ENCODE results near the gene KLRF2.

Gene KLRF2

GRCh38 chr12:9888665-9889273 lies 7.5 kb downstream of the KLRF2 start:
- DNase-seq (ENCODE audit: low read depth): no peak

GRCh38 chr12:9895215-9895971 lies 14.1 kb downstream of the KLRF2 start:
- no peak for DNase-seq (ENCODE audit: low read depth)

GRCh38 chr12:9897535-9897934 lies 16.2 kb downstream of the KLRF2 start:
- DNase-seq (ENCODE audit: low read depth): no peak

DNA sequence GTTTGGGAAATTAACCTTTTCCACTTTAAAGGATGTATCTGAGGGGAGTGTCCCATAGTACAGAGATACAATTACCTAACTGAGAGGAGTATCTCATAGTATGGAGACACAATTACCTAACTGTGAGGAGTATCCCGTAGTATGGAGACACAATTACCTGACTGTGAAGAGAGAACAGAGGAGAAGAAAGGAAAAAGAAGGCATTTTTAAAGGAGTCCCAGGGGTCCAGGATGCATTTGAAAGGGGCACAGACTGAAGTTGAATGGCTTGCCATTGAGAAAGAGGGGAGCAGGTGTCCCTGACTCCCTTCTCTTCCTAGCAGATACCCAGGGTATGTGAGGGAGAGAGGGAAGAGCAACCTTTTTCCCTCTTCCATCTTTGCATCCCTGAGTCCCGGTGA lies 17.9 kb downstream of the KLRF2 start:
- DNase-seq (ENCODE audit: low read depth): no peak

GRCh38 chr12:9900930-9901329 lies 19.6 kb downstream of the KLRF2 start:
- no peak for DNase-seq (ENCODE audit: low read depth)

GRCh38 chr12:9902539-9903228 lies 21.4 kb downstream of the KLRF2 start:
- no peak for DNase-seq (ENCODE audit: low read depth)

DNA sequence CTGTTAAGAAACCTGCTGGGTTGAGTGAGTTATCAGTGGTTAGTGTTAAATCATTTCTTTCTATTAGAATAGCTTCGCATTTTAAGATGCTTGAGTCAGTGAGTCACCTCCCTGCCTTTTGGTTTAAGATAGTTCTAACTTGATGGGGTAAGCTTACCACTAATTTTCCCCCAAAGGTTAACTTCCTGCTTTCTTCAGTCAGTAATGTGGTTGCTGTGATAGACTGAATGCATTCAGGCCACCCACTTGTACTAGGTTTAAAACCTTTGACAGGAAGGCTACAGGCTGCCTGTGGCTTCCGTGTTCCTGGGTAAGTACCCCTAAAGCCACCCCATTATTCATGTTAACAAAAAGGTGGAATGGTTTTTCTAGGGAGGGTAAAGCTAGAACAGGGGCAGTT lies 25.6 kb downstream of the KLRF2 start:
- no peak for DNase-seq (ENCODE audit: low read depth)

DNA sequence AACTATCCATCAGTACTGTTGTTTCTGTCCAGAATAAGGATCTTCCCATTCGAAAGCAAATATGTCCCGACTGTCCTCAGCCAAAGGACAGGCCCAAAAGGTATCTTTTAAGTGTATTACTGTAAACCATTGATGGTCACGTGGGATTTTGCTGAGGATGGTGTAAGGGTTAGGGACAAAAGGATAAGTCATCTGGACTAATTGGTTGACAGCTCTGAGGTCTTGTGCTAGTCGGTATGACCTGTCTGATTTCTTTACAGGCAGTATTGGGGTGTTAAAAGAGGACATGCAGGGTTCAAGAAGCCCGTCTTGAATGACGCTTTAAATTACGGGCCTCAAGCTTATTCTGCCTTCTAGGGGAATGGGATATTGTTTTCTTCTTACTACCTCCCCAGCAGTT lies 26.5 kb downstream of the KLRF2 start:
- no peak for DNase-seq (ENCODE audit: low read depth)

DNA sequence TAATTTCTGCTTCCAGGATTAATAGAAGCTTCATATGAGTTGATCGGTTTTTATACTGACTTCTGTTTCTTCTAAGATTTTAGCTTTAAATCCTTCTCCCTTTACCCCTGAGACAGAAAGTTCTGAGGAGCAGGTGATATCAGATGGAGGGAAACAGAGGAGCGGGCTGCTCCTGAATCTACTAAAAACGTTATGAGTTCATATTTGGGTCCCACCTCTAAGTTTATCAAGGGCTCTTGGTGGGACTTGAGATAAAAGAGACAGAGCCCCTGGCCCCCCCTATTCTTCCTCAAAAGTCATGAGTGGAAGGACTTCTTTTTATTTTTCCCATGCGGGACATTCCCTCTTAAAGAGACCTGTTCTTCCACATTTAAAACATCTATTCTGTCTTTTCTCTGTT lies 27.1 kb downstream of the KLRF2 start:
- DNase-seq (ENCODE audit: low read depth): no peak

DNA sequence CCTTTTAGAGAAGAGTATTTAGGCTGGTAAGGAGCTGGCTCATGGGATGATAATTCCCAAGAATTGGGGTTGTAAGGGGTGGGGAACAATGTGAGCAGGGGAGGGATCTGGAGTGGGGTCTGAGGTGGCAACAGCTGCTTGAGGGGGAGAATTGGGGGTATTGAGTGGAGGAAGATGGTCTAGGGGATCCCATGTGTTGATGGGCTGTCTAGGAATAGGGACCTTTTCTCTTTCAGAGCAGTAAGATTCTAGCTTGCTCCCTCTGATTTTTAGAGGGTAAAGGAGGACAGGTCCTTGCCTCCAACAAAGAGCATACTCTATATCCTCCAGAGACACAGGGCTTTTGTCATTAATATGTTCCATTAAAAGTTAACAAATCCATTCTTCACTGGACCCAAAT lies 28.4 kb downstream of the KLRF2 start:
- no peak for DNase-seq (ENCODE audit: low read depth)

DNA sequence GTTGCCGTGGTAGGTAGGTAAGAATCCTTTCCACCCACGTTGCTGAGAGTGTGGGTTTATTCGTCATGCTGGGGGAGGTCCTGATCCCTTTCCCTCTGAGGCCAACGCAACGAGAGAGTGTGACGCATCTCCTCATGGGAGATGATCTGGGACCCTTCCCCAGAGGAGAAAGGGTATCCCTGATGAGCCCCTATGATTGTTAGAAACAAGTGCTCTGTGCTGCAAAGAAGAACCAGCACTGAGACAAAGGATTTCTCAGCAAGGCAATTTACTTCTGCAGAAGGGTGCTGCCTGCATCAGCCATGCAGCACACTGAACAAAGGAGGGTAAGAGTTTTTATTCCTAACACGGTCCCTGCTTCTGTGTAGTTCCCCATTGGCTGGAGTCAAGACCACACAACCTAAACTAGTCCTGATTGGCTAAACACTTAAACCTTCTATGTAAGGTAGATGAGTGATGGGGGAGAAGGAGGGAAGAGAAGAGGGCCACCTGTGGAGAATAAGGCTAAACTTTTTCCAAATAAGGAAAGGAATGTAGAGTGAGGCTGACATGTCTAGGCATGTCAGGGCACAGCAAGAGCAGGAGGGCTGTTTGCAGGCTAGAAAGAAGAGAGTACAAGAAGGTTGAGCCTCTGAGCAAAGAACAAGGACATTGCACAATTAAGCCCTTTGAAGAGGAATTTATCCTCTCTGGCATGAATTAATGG lies 29.6 kb downstream of the KLRF2 start:
- no peak for DNase-seq (ENCODE audit: low read depth)

DNA sequence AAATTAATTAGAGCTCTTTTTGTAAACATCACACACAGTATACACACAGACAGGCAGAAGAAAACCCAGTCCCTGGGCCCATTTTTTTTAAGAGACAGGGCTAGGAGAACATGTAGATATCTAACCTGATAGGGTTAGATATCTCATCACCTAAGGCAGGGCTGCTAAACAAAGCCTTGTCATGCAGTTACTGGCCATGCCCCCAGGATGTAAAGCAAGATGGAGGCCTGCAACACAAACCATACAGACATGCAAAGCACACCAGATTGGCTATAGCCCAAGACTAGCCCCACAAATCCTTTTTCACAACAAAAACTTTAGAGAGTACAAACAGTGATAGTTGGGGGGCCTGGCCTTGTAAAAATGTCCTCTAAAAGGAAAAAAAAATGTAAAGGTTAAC lies 30.4 kb downstream of the KLRF2 start:
- DNase-seq (ENCODE audit: low read depth): no peak

DNA sequence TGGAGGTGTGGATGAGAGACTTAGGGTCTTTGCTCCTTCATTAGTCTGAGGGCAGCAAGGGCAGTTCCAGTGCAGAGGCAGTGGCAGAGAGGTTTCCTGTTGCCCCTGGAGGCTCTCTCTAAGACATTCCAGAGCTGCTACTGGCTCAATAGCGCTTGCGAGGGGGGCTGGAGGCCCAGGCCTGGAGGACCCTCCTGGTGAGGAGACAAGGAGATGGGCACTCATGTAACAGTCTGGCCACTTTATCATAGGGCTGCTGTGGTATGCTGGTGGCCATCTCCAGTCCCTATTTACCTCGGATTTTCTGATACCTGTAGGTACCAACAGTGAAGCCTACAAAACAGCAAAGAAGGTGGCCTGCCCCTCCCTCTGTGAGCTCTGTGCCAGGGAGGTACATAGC lies 38.2 kb downstream of the KLRF2 start:
- no peak for DNase-seq (ENCODE audit: low read depth)

GRCh38 chr12:9920451-9920850 lies 39.2 kb downstream of the KLRF2 start:
- no peak for DNase-seq (ENCODE audit: low read depth)

GRCh38 chr12:9922429-9922828 lies 41.1 kb downstream of the KLRF2 start:
- DNase-seq (ENCODE audit: low read depth): no peak

GRCh38 chr12:9925705-9926393 lies 44.6 kb downstream of the KLRF2 start:
- peak; percentile 36 for DNase-seq (ENCODE audit: low read depth)

- no peak for DNase-seq (ENCODE audit: low read depth)
Observed at GRCh38 chr12:9926876-9927275, 45.6 kb downstream of the KLRF2 start.

DNA sequence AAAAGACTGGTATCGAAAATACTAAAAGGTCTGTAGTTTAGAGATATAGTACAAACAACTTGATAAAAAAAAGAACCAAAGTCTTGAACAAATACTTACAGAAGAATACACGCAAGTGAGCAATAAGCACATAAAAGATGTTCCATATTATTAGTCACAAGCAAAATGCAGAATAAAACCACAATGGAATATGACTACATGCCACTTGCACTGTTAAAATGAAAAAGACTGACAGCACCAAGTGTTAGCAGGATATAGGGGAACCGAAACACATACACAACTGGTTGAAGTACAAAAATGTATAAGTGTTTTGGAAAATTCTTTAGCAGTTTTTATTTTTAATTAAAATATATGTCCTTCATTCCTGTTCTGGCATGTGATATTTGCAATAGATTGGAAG lies 47.3 kb downstream of the KLRF2 start:
- DNase-seq (ENCODE audit: low read depth): no peak

- DNase-seq (ENCODE audit: low read depth): no peak
Observed at GRCh38 chr12:9931245-9931644, 50.0 kb downstream of the KLRF2 start.

- DNase-seq (ENCODE audit: low read depth): no peak
Observed at GRCh38 chr12:9932270-9932669, 51.0 kb downstream of the KLRF2 start, which contains the start of gene CLEC2A. TSS of gene CLEC2A (minus strand) at chr12:9932370. CDS start at chr12:9932329, 41 bp downstream.

- no peak for DNase-seq (ENCODE audit: low read depth)
Observed at GRCh38 chr12:9933958-9934357, 52.7 kb downstream of the KLRF2 start.

DNA sequence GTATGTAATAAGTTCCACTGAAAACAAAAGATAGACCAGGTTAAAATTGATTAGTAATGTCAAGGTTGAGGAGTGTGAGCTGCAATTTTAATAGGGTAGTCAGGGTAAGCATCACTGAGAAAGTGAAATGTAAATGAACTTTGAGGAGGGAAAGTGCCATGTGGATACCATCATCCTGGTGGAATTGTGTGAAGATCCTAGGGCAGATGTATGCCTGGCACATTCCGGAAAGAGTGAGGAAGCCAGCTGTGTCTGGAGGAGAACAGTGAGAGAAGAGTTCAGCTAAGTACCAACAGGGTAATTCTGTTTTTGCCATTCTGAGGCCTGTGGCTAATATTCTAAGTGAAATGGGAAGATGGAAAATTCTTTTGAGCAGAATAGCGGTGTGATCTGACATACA lies 53.7 kb downstream of the KLRF2 start:
- no peak for DNase-seq (ENCODE audit: low read depth)

Data from EH (cell line).